GM23248 (cell line): Measurements from ENCODE around the gene CASP12.

Experiments
- EZH2 ChIP-seq: fragments of 200-600 bp; sonication (generic); IDR thresholded peaks from 2 replicates; pipeline ENCODE4 v1.6.1; 2018; ENCODE audit warnings: antibody characterized with exemption, mild to moderate bottlenecking; ENCODE audit not compliant: insufficient read depth, poor library complexity, severe bottlenecking
- EZH2phosphoT487 ChIP-seq: fragments of 200-600 bp; sonication (generic); IDR thresholded peaks from 2 replicates; pipeline ENCODE4 v1.6.1; 2018; ENCODE audit warnings: antibody characterized with exemption, moderate library complexity, mild to moderate bottlenecking, low read depth; ENCODE audit not compliant: insufficient read depth

DNA sequence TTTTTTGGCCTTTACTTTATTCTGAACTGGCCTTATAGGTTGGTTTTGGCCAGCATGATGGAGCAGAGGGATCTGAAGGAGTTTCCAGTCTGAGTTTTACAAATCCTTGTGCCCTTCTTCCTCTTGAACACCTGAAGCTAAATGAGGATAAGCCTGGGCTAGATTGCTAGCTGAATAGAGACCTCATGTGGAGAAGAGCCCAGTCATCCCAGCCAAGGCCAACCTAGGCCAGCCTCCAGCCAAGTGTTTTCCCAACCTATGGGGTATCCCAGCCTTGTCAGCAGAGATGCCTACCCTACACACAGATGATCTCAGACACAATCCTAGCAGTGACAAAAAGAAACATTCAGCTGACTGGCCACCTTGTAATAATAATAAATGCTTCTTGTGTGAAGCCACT lies 966 bp upstream of the CASP12 start:
- no peak for TF ChIP-seq EZH2
- no peak for TF ChIP-seq EZH2phosphoT487
